ENCODE results near the gene UBC. TPM values are rescaled to one million over a fixed set of nuclear protein-coding genes. Genes with fewer than 3 reads are reported as not detected.
"Not testable (repeated sequence)": the region's sequence is repeated elsewhere in the genome, so short reads cannot be mapped to it uniquely, and the experiment has no call there.

The UBC gene
- total RNA-seq, 1 donor: 1,904 TPM

DNA sequence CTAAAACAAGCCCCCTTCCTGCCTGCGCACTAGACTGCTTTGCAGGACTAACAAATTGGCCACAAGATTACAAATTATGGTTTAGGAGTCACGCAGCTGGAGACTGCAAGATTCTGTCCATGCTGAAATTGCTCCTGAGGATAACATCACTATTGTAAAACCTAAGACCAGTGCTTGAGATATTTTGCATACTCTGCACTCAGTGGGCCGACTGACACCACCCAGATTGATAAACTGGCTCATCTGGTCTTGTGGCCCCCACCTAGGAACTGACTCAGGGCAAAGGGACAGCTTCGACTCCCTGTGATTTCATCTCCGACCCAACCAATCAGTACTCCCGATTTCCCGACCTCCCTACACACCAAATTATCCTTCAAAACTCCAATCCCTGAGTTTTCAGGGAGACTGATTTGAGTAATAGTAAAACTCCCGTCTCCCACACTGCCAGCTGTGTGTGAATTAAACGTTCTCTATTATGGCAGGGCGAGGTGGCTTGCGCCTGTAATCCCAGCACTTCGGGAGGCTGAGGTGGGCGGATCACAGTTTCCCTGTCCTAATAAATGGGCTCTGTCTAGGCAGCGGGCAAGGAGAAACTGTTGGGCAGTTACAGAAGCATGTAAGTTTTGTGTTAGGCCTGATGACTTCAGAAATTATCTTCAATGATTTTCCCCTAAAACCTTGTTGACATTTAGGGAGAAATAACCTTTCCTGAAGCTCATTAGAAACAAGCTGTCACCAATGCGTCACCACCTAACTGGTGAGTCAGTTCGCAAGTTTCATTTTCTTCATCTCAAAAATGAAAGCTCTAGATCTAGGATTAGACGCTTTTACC is 5.3 kb upstream of the UBC start:
- H3K27me3 ChIP-seq (ENCODE audit: insufficient read depth, low read length): peaks cover under 1% of the 10 kb centered on the region
- no peaks in the 10 kb centered on the region for H4K20me1 ChIP-seq (ENCODE audit: insufficient read depth, low read length)
- H3K9me3 ChIP-seq (ENCODE audit: low read depth, low read length): no peaks in the 10 kb centered on the region
- DNase-seq (ENCODE audit: insufficient read length, low spot score, missing footprints): no peak
- H3K36me3 ChIP-seq (ENCODE audit: insufficient read depth, low read length): no peaks in the 10 kb centered on the region
- peak overlapping the region; percentile 100 for H3K27ac ChIP-seq (ENCODE audit: low read depth, low read length)
- peak overlapping the region; percentile 68 for H3K4me2 ChIP-seq (ENCODE audit: insufficient read depth, low read length)
- peaks cover 8% of the 10 kb centered on the region for H3K79me2 ChIP-seq (ENCODE audit: insufficient read depth, low read length)
- peak overlapping the region; percentile 66 for H2AFZ ChIP-seq (ENCODE audit: low read length)
- H3K4me1 ChIP-seq (ENCODE audit: insufficient read depth, low read length): peaks cover 56% of the 10 kb centered on the region
- TF ChIP-seq, protein P1, sequence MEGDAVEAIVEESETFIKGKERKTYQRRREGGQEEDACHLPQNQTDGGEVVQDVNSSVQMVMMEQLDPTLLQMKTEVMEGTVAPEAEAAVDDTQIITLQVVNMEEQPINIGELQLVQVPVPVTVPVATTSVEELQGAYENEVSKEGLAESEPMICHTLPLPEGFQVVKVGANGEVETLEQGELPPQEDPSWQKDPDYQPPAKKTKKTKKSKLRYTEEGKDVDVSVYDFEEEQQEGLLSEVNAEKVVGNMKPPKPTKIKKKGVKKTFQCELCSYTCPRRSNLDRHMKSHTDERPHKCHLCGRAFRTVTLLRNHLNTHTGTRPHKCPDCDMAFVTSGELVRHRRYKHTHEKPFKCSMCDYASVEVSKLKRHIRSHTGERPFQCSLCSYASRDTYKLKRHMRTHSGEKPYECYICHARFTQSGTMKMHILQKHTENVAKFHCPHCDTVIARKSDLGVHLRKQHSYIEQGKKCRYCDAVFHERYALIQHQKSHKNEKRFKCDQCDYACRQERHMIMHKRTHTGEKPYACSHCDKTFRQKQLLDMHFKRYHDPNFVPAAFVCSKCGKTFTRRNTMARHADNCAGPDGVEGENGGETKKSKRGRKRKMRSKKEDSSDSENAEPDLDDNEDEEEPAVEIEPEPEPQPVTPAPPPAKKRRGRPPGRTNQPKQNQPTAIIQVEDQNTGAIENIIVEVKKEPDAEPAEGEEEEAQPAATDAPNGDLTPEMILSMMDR (IDR thresholded peaks at IDR 0.05; ENCODE audit: extremely low read depth, low read depth, low read length): no peak
- H3K4me3 ChIP-seq (ENCODE audit: insufficient read depth, low read length): peak overlapping the region; percentile 49

GRCh38 chr12:124918622-124918988 is 4.2 kb upstream of the UBC start:
- not testable (repeated sequence) for H4K20me1 ChIP-seq (ENCODE audit: insufficient read depth, low read length); H3K36me3 ChIP-seq (ENCODE audit: insufficient read depth, low read length); H2AFZ ChIP-seq (ENCODE audit: low read length); DNase-seq (ENCODE audit: insufficient read length, low spot score, missing footprints); H3K9me3 ChIP-seq (ENCODE audit: low read depth, low read length)
- H3K79me2 ChIP-seq (ENCODE audit: insufficient read depth, low read length): peaks cover 20% of the 10 kb centered on the region
- peaks cover 50% of the 10 kb centered on the region for H3K4me1 ChIP-seq (ENCODE audit: insufficient read depth, low read length)
- peak overlapping the region; percentile 100 for H3K27ac ChIP-seq (ENCODE audit: low read depth, low read length)
- H3K27me3 ChIP-seq (ENCODE audit: insufficient read depth, low read length): peaks cover 12% of the 10 kb centered on the region
- peak overlapping the region; percentile 99 for H3K4me3 ChIP-seq (ENCODE audit: insufficient read depth, low read length)
- peak overlapping the region; percentile 91 for H3K4me2 ChIP-seq (ENCODE audit: insufficient read depth, low read length)

- Histone ChIP-seq H3K36me3 (ENCODE audit: insufficient read depth, low read length) (peaks cover 8% of the 10 kb centered on the region), H3K4me3 (ENCODE audit: insufficient read depth, low read length) (peak overlapping the region; percentile 99), H3K9me3 (ENCODE audit: low read depth, low read length) (no peaks in the 10 kb centered on the region), H3K4me1 (ENCODE audit: insufficient read depth, low read length) (peaks cover 50% of the 10 kb centered on the region), H4K20me1 (ENCODE audit: insufficient read depth, low read length) (peaks cover 12% of the 10 kb centered on the region), H2AFZ (ENCODE audit: low read length) (peak overlapping the region; percentile 76), H3K4me2 (ENCODE audit: insufficient read depth, low read length) (peak overlapping the region; percentile 91), H3K79me2 (ENCODE audit: insufficient read depth, low read length) (peaks cover 25% of the 10 kb centered on the region), H3K27me3 (ENCODE audit: insufficient read depth, low read length) (peaks cover 12% of the 10 kb centered on the region), H3K27ac (ENCODE audit: low read depth, low read length) (peak overlapping the region; percentile 100)
- TF ChIP-seq, protein P1 (IDR thresholded peaks at IDR 0.05; ENCODE audit: extremely low read depth, low read depth, low read length): no peak
- DNase-seq (ENCODE audit: insufficient read length, low spot score, missing footprints): no peak
These were observed 3.6 kb upstream of the UBC start for GRCh38 chr12:124917841-124918621.

- peak overlapping the region; percentile 91 for H3K4me2 ChIP-seq (ENCODE audit: insufficient read depth, low read length)
- peaks cover 12% of the 10 kb centered on the region for H3K27me3 ChIP-seq (ENCODE audit: insufficient read depth, low read length)
- no peaks in the 10 kb centered on the region for H3K9me3 ChIP-seq (ENCODE audit: low read depth, low read length)
- DNase-seq (ENCODE audit: insufficient read length, low spot score, missing footprints): peak; percentile 78
- H2AFZ ChIP-seq (ENCODE audit: low read length): peak overlapping the region; percentile 76
- H4K20me1 ChIP-seq (ENCODE audit: insufficient read depth, low read length): peaks cover 19% of the 10 kb centered on the region
- peak overlapping the region; percentile 100 for H3K27ac ChIP-seq (ENCODE audit: low read depth, low read length)
- TF ChIP-seq, protein P1 (IDR thresholded peaks at IDR 0.05; ENCODE audit: extremely low read depth, low read depth, low read length): no peak
- peaks cover 52% of the 10 kb centered on the region for H3K4me1 ChIP-seq (ENCODE audit: insufficient read depth, low read length)
- peak overlapping the region; percentile 99 for H3K4me3 ChIP-seq (ENCODE audit: insufficient read depth, low read length)
- peaks cover 31% of the 10 kb centered on the region for H3K79me2 ChIP-seq (ENCODE audit: insufficient read depth, low read length)
- peaks cover 10% of the 10 kb centered on the region for H3K36me3 ChIP-seq (ENCODE audit: insufficient read depth, low read length)
These were observed 2.8 kb upstream of the UBC start for GRCh38 chr12:124917135-124917840.
